ENCODE results near the gene PDCD1LG2. TPM values are rescaled to one million over a fixed set of nuclear protein-coding genes. Genes with fewer than 3 reads are reported as not detected.

The PDCD1LG2 gene
- total RNA-seq, 1 experiment from 2014 or later: not detected

DNA sequence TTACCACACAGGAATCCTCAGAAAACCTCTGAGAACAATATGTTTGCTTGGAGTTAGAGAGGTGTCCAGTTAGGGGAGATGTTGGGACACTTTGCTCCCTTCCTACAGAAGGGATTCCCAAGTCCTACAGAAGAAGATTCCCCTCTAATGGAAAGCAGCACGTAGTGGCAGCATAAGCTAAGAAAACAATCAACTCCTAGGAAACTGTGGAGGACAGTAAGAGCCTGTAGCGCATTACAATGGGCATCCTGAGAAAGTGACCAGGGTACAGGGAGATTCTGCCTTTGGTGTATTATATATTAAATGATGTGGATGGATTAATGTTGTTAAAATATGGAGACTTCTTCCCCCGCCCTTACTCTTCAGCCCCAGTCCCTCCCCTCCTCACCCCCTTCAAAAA, 104.7 kb downstream of the PDCD1LG2 start:
- H4K91ac ChIP-seq (ENCODE audit: insufficient read length, low read depth, low read length): no peak overlapping the region
- Mint-ChIP-seq H3K9me3 (no peaks in the 10 kb centered on the region), H3K4me3 (no peak overlapping the region), H3K27me3 (ENCODE audit: low read depth) (no peaks in the 10 kb centered on the region), H3K27ac (no peak overlapping the region; a peak in 1 of 7 replicates), H3K36me3 (ENCODE audit: insufficient read depth in 1 of 3, low read depth in 3 of 3) (no peaks in the 10 kb centered on the region), H3K4me1 (peaks cover 7 to 13% of the 10 kb centered on the region in 2 experiments)
- H3K4me1 ChIP-seq (ENCODE audit: insufficient read depth, low read length): no peaks in the 10 kb centered on the region
- no peaks in the 10 kb centered on the region for H3K23me2 ChIP-seq (ENCODE audit: insufficient read length, low read depth, low read length, poor library complexity, severe bottlenecking)
- H3K18ac ChIP-seq (ENCODE audit: insufficient read length, low read depth, low read length): no peak overlapping the region
- DNase-seq: no peak
- no peak overlapping the region for H2BK20ac ChIP-seq (ENCODE audit: low read depth, low read length, poor library complexity, severe bottlenecking)
- H3K27me3 ChIP-seq (ENCODE audit: insufficient read depth, low read length): no peaks in the 10 kb centered on the region
- H4K5ac ChIP-seq (ENCODE audit: insufficient read length, low read depth, low read length): no peak overlapping the region
- no peak overlapping the region for H3K14ac ChIP-seq (ENCODE audit: insufficient read depth, low read length)
- no peak overlapping the region for H3K4me2 ChIP-seq (ENCODE audit: insufficient read depth, insufficient read length, low read length)
- no peak overlapping the region for H3K9ac ChIP-seq (ENCODE audit: extremely low read depth, insufficient read length, low read length)
- H3K56ac ChIP-seq (ENCODE audit: insufficient read length, low read depth, low read length): no peak overlapping the region
- no peak overlapping the region for H4K8ac ChIP-seq (replicated peaks; ENCODE audit: insufficient read length, low read depth, low read length)
- TF ChIP-seq, protein P1, sequence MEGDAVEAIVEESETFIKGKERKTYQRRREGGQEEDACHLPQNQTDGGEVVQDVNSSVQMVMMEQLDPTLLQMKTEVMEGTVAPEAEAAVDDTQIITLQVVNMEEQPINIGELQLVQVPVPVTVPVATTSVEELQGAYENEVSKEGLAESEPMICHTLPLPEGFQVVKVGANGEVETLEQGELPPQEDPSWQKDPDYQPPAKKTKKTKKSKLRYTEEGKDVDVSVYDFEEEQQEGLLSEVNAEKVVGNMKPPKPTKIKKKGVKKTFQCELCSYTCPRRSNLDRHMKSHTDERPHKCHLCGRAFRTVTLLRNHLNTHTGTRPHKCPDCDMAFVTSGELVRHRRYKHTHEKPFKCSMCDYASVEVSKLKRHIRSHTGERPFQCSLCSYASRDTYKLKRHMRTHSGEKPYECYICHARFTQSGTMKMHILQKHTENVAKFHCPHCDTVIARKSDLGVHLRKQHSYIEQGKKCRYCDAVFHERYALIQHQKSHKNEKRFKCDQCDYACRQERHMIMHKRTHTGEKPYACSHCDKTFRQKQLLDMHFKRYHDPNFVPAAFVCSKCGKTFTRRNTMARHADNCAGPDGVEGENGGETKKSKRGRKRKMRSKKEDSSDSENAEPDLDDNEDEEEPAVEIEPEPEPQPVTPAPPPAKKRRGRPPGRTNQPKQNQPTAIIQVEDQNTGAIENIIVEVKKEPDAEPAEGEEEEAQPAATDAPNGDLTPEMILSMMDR (conservative IDR thresholded peaks at IDR 0.05): no peak
- no peak overlapping the region for H2BK12ac ChIP-seq (ENCODE audit: insufficient read length, low read depth, low read length)
- H2BK15ac ChIP-seq (ENCODE audit: low read depth, low read length): no peak overlapping the region
- H2BK5ac ChIP-seq (ENCODE audit: insufficient read length, low read length): no peak overlapping the region
- H2AFZ ChIP-seq (ENCODE audit: low read length): no peak overlapping the region
- H3K4ac ChIP-seq (ENCODE audit: low read depth, low read length): no peak overlapping the region
- H2BK120ac ChIP-seq (ENCODE audit: low read depth, low read length, poor library complexity, severe bottlenecking): no peak overlapping the region
- H3T11ph ChIP-seq (ENCODE audit: low read length): no peak overlapping the region
- H3K79me1 ChIP-seq (ENCODE audit: insufficient read depth, low read depth, low read length, poor library complexity, severe bottlenecking): no peaks in the 10 kb centered on the region
- WGBS (ENCODE audit: extremely low coverage, insufficient read length, low lambda C conversion rate): no CpG with 5 or more reads among the region's 3 CpGs
- no peak overlapping the region for H3K27ac ChIP-seq (ENCODE audit: insufficient read length, low read depth, low read length)
- no peaks in the 10 kb centered on the region for H4K20me1 ChIP-seq (ENCODE audit: control insufficient read depth, insufficient read depth, insufficient read length)
- 0 out of 2 replicates have a peak, but pooled peaks cover 1% of the 10 kb centered on the region for H3K79me2 ChIP-seq (ENCODE audit: insufficient read depth, low read length)
- no peak overlapping the region for H2AK5ac ChIP-seq (ENCODE audit: insufficient read length, low read length)
- H3K9me3 ChIP-seq (ENCODE audit: control insufficient read depth, low read depth, low read length): no peaks in the 10 kb centered on the region
- H3K23ac ChIP-seq (ENCODE audit: insufficient read length, low read depth, low read length): no peak overlapping the region
